HG03095 (cell line): Measurements from ENCODE around the gene POLR2E.

Experiments used
- ATAC-seq: cut with Tn5 transposase; IDR thresholded peaks from one replicate; pipeline ENCODE4 v1.9.1; 2021; ENCODE audit warnings: moderate library complexity; ENCODE audit not compliant: unreplicated experiment

POLR2E gene

GRCh38 chr19:1098177-1099051 is 3.2 kb upstream of the POLR2E start:
- no peak for ATAC-seq

GRCh38 chr19:1097810-1098176 is 2.6 kb upstream of the POLR2E start:
- ATAC-seq = no peak

- no peak for ATAC-seq
These were observed 559 bp downstream of the POLR2E start for GRCh38 chr19:1094655-1094977.

GRCh38 chr19:1093811-1094553 is 1.2 kb downstream of the POLR2E start:
- no peak for ATAC-seq

GRCh38 chr19:1093330-1093729 is 1.8 kb downstream of the POLR2E start:
- no peak for ATAC-seq

GRCh38 chr19:1091544-1092175 is 3.5 kb downstream of the POLR2E start:
- no peak for ATAC-seq

- no peak for ATAC-seq
These were observed 4.2 kb downstream of the POLR2E start for GRCh38 chr19:1090731-1091543.

GRCh38 chr19:1089891-1090290 is 5.3 kb downstream of the POLR2E start:
- no peak for ATAC-seq

GRCh38 chr19:1089126-1089771 is 5.9 kb downstream of the POLR2E start:
- ATAC-seq = no peak

GRCh38 chr19:1088416-1089010 is 6.7 kb downstream of the POLR2E start:
- ATAC-seq = no peak

GRCh38 chr19:1087813-1088415 is 7.3 kb downstream of the POLR2E start:
- no peak for ATAC-seq

GRCh38 chr19:1086613-1087012 is 8.6 kb downstream of the POLR2E start:
- ATAC-seq = no peak

- ATAC-seq = no peak
These were observed 9.3 kb downstream of the POLR2E start for GRCh38 chr19:1085676-1086442.

- ATAC-seq = no peak
These were observed 10.0 kb downstream of the POLR2E start for GRCh38 chr19:1085053-1085658.

GRCh38 chr19:1084024-1084868 is 10.9 kb downstream of the POLR2E start:
- no peak for ATAC-seq

GRCh38 chr19:1082928-1083816 is 12.0 kb downstream of the POLR2E start:
- no peak for ATAC-seq
